WTC11 (cell line): ENCODE results near the gene MGAT2. TPM values are rescaled to one million over a fixed set of nuclear protein-coding genes. Genes with fewer than 3 reads are reported as not detected.
"Not testable (repeated sequence)": the region's sequence is repeated elsewhere in the genome, so short reads cannot be mapped to it uniquely, and the experiment has no call there.

Experiments
- ATAC-seq: fragments of 200-7000 bp; cut with Tn5 transposase; 2 replicates; pipeline ENCODE4 v1.10.0; 2021; ENCODE audit warnings: mild to moderate bottlenecking, moderate library complexity
- CTCF ChIA-PET: fragments of 300-600 bp; sonication (Branson Sonifier 250); formaldehyde crosslinking; loops from one replicate; lab custom pipeline; 2021; ENCODE audit warnings: antibody characterized with exemption; lab: Charles Lee
- POLR2A ChIA-PET: fragments of 350-600 bp; sonication (Branson Sonifier 250); formaldehyde crosslinking; loops from one replicate; lab custom pipeline; 2021; ENCODE audit warnings: antibody characterized with exemption; lab: Charles Lee
- DNase-seq: peaks from one replicate; pipeline ENCODE4 v3.0.0; 2021; ENCODE audit warnings: low spot score
- H3K27ac Mint-ChIP-seq: 2 replicates; pipeline ENCODE4 v1.8.0; 2021; ENCODE audit warnings: mixed read lengths
- H3K27me3 Mint-ChIP-seq: 2 replicates; pipeline ENCODE4 v1.8.0; 2021; ENCODE audit warnings: low read depth, mild to moderate bottlenecking, moderate library complexity, mixed read lengths
- H3K36me3 Mint-ChIP-seq: 2 replicates; pipeline ENCODE4 v1.8.0; 2021; ENCODE audit warnings: mixed read lengths
- H3K4me1 Mint-ChIP-seq: 2 replicates; pipeline ENCODE4 v1.8.0; 2022; ENCODE audit warnings: mixed read lengths
- H3K4me3 Mint-ChIP-seq: 2 replicates; pipeline ENCODE4 v1.8.0; 2021; ENCODE audit warnings: mild to moderate bottlenecking, moderate library complexity, mixed read lengths
- H3K9me3 Mint-ChIP-seq: 2 replicates; pipeline ENCODE4 v1.8.0; 2021; ENCODE audit warnings: mixed read lengths
- ESRRA ChIP-seq: sonication (generic); formaldehyde crosslinking; IDR thresholded peaks from 2 replicates; pipeline ENCODE4 v1.8.1; 2022; ENCODE audit warnings: mild to moderate bottlenecking, missing genetic modification reagents, borderline replicate concordance
- FOXP1 ChIP-seq: sonication (generic); formaldehyde crosslinking; IDR thresholded peaks from 2 replicates; pipeline ENCODE4 v1.8.0; 2022; ENCODE audit warnings: missing genetic modification reagents, mild to moderate bottlenecking, moderate library complexity, borderline replicate concordance
- JAZF1 ChIP-seq: fragments of 250-450 bp; sonication (Bioruptor Pico); IDR thresholded peaks from 2 replicates; pipeline ENCODE4 v1.9.0; 2021; ENCODE audit warnings: moderate library complexity, mild to moderate bottlenecking, inconsistent platforms
- NFATC4 ChIP-seq: fragments of 250-450 bp; sonication (Bioruptor Pico); IDR thresholded peaks from 2 replicates; pipeline ENCODE4 v1.9.0; 2021; ENCODE audit warnings: mild to moderate bottlenecking
- NR1H2 ChIP-seq: sonication (generic); formaldehyde crosslinking; IDR thresholded peaks from 2 replicates; pipeline ENCODE4 v1.9.0; 2021; ENCODE audit warnings: mild to moderate bottlenecking, moderate library complexity, missing genetic modification reagents
- OVOL2 ChIP-seq: fragments of 250-450 bp; sonication (Bioruptor Pico); IDR thresholded peaks from 2 replicates; pipeline ENCODE4 v1.9.0; 2021; ENCODE audit warnings: mild to moderate bottlenecking, borderline replicate concordance
- TCF7 ChIP-seq: sonication (generic); formaldehyde crosslinking; IDR thresholded peaks from 2 replicates; pipeline ENCODE4 v1.8.0; 2022; ENCODE audit warnings: mild to moderate bottlenecking, low read depth, missing genetic modification reagents, moderate library complexity
- TP53 ChIP-seq: sonication (generic); formaldehyde crosslinking; IDR thresholded peaks from 2 replicates; pipeline ENCODE4 v1.8.1; 2023; ENCODE audit warnings: mild to moderate bottlenecking, missing genetic modification reagents
- ZNF121 ChIP-seq: sonication (generic); formaldehyde crosslinking; IDR thresholded peaks from 2 replicates; pipeline ENCODE4 v1.8.0; 2023; ENCODE audit warnings: missing genetic modification reagents
- ZNF396 ChIP-seq: fragments of 250-450 bp; sonication (Bioruptor Pico); IDR thresholded peaks from 2 replicates; pipeline ENCODE4 v1.8.0; 2021; ENCODE audit warnings: mild to moderate bottlenecking, moderate library complexity, borderline replicate concordance
- ZNF423 ChIP-seq: fragments of 250-450 bp; sonication (Bioruptor Pico); IDR thresholded peaks from 2 replicates; pipeline ENCODE4 v2.1.2; 2022; ENCODE audit warnings: mild to moderate bottlenecking, moderate library complexity
- ZNF671 ChIP-seq: fragments of 250-450 bp; sonication (Bioruptor Pico); IDR thresholded peaks from 2 replicates; pipeline ENCODE4 v1.8.0; 2021; ENCODE audit warnings: mild to moderate bottlenecking
- total RNA-seq: library from RNA; stranded (reverse); gene quantifications from 3 replicates; pipeline ENCODE4 v1.2.3, GENCODE V29; 2021
- TF ChIP-seq, protein P1 (sequence below): sonication (generic); formaldehyde crosslinking; IDR thresholded peaks from 2 replicates; pipeline ENCODE4 v1.8.1; 2022; ENCODE audit warnings: low read depth, missing genetic modification reagents, borderline replicate concordance
- TF ChIP-seq, protein P2 (sequence below): sonication (generic); formaldehyde crosslinking; conservative IDR thresholded peaks from 2 replicates; pipeline ENCODE4 v1.8.1; 2023; ENCODE audit warnings: mild to moderate bottlenecking, low read depth, missing genetic modification reagents, moderate library complexity
- TF ChIP-seq, protein P3 (sequence below): fragments of 200-600 bp; IDR thresholded peaks from 2 replicates; pipeline ENCODE4 v1.8.0; 2022; ENCODE audit warnings: antibody characterized with exemption
- TF ChIP-seq, protein P4 (sequence below): fragments of 250-450 bp; sonication (Bioruptor Pico); IDR thresholded peaks from 2 replicates; pipeline ENCODE4 v1.9.0; 2021; ENCODE audit warnings: mild to moderate bottlenecking
- TF ChIP-seq, protein P5 (sequence below): sonication (generic); formaldehyde crosslinking; IDR thresholded peaks from 2 replicates; pipeline ENCODE4 v1.8.1; 2023; ENCODE audit warnings: mild to moderate bottlenecking, missing genetic modification reagents, borderline replicate concordance
- TF ChIP-seq, protein P6 (sequence below): sonication (generic); formaldehyde crosslinking; IDR thresholded peaks from 2 replicates; pipeline ENCODE4 v1.8.1; 2022; ENCODE audit warnings: mild to moderate bottlenecking, missing genetic modification reagents, moderate library complexity, borderline replicate concordance

The MGAT2 gene
- total RNA-seq, 1 experiment from 2014 or later = 25.2 TPM

DNA sequence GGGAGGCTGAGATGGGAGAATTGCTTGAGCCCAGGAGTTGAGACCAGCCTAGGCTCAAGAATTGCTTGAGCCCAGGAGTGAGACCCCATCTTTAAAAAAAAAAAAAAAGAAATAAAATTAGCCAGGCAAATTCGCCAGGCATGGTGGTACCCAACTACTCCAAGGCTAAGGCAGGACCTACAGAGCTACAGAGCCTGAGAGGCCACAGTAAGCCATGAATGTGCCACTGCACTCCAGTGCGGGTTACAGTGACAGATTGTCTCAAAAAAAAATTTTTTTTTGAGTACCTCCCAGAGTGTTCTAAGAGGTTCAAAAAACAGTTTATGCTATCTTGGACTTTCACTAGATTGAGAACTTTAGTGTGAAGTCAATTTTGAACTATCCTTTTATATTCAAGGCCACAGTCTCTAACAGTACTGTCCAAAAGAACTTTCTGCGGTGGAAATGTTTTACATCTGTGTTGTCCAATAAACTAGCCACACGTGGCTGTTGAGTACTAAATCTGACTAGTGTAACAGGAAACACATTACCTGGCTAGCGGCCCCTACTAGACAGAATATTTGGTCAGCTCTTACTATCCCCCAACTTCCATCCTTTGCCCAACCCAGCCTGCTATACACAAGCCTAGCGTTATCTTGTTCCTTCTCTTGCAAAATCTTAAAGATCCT lies 2.6 kb upstream of the MGAT2 start:
- TF ChIP-seq NFATC4 (CRISPR knock-in tag) = no peak
- TF ChIP-seq ESRRA = no peak
- no peak for TF ChIP-seq JAZF1 (CRISPR knock-in tag)
- TF ChIP-seq, protein P1, sequence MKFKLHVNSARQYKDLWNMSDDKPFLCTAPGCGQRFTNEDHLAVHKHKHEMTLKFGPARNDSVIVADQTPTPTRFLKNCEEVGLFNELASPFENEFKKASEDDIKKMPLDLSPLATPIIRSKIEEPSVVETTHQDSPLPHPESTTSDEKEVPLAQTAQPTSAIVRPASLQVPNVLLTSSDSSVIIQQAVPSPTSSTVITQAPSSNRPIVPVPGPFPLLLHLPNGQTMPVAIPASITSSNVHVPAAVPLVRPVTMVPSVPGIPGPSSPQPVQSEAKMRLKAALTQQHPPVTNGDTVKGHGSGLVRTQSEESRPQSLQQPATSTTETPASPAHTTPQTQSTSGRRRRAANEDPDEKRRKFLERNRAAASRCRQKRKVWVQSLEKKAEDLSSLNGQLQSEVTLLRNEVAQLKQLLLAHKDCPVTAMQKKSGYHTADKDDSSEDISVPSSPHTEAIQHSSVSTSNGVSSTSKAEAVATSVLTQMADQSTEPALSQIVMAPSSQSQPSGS (CRISPR knock-in tag) = no peak
- TF ChIP-seq, protein P2, sequence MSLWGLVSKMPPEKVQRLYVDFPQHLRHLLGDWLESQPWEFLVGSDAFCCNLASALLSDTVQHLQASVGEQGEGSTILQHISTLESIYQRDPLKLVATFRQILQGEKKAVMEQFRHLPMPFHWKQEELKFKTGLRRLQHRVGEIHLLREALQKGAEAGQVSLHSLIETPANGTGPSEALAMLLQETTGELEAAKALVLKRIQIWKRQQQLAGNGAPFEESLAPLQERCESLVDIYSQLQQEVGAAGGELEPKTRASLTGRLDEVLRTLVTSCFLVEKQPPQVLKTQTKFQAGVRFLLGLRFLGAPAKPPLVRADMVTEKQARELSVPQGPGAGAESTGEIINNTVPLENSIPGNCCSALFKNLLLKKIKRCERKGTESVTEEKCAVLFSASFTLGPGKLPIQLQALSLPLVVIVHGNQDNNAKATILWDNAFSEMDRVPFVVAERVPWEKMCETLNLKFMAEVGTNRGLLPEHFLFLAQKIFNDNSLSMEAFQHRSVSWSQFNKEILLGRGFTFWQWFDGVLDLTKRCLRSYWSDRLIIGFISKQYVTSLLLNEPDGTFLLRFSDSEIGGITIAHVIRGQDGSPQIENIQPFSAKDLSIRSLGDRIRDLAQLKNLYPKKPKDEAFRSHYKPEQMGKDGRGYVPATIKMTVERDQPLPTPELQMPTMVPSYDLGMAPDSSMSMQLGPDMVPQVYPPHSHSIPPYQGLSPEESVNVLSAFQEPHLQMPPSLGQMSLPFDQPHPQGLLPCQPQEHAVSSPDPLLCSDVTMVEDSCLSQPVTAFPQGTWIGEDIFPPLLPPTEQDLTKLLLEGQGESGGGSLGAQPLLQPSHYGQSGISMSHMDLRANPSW (CRISPR knock-in tag) = no peak
- TF ChIP-seq TP53 (CRISPR knock-in tag) = no peak
- TF ChIP-seq FOXP1 (CRISPR knock-in tag) = no peak
- no peak for TF ChIP-seq ZNF671 (CRISPR knock-in tag)
- TF ChIP-seq TCF7 (CRISPR knock-in tag) = no peak
- TF ChIP-seq, protein P3, sequence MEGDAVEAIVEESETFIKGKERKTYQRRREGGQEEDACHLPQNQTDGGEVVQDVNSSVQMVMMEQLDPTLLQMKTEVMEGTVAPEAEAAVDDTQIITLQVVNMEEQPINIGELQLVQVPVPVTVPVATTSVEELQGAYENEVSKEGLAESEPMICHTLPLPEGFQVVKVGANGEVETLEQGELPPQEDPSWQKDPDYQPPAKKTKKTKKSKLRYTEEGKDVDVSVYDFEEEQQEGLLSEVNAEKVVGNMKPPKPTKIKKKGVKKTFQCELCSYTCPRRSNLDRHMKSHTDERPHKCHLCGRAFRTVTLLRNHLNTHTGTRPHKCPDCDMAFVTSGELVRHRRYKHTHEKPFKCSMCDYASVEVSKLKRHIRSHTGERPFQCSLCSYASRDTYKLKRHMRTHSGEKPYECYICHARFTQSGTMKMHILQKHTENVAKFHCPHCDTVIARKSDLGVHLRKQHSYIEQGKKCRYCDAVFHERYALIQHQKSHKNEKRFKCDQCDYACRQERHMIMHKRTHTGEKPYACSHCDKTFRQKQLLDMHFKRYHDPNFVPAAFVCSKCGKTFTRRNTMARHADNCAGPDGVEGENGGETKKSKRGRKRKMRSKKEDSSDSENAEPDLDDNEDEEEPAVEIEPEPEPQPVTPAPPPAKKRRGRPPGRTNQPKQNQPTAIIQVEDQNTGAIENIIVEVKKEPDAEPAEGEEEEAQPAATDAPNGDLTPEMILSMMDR = no peak
- TF ChIP-seq, protein P4, sequence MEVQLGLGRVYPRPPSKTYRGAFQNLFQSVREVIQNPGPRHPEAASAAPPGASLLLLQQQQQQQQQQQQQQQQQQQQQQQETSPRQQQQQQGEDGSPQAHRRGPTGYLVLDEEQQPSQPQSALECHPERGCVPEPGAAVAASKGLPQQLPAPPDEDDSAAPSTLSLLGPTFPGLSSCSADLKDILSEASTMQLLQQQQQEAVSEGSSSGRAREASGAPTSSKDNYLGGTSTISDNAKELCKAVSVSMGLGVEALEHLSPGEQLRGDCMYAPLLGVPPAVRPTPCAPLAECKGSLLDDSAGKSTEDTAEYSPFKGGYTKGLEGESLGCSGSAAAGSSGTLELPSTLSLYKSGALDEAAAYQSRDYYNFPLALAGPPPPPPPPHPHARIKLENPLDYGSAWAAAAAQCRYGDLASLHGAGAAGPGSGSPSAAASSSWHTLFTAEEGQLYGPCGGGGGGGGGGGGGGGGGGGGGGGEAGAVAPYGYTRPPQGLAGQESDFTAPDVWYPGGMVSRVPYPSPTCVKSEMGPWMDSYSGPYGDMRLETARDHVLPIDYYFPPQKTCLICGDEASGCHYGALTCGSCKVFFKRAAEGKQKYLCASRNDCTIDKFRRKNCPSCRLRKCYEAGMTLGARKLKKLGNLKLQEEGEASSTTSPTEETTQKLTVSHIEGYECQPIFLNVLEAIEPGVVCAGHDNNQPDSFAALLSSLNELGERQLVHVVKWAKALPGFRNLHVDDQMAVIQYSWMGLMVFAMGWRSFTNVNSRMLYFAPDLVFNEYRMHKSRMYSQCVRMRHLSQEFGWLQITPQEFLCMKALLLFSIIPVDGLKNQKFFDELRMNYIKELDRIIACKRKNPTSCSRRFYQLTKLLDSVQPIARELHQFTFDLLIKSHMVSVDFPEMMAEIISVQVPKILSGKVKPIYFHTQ (CRISPR knock-in tag) = no peak
- no peak for TF ChIP-seq ZNF396 (CRISPR knock-in tag)
- no peak for TF ChIP-seq ZNF121 (CRISPR knock-in tag)
- TF ChIP-seq, protein P5, sequence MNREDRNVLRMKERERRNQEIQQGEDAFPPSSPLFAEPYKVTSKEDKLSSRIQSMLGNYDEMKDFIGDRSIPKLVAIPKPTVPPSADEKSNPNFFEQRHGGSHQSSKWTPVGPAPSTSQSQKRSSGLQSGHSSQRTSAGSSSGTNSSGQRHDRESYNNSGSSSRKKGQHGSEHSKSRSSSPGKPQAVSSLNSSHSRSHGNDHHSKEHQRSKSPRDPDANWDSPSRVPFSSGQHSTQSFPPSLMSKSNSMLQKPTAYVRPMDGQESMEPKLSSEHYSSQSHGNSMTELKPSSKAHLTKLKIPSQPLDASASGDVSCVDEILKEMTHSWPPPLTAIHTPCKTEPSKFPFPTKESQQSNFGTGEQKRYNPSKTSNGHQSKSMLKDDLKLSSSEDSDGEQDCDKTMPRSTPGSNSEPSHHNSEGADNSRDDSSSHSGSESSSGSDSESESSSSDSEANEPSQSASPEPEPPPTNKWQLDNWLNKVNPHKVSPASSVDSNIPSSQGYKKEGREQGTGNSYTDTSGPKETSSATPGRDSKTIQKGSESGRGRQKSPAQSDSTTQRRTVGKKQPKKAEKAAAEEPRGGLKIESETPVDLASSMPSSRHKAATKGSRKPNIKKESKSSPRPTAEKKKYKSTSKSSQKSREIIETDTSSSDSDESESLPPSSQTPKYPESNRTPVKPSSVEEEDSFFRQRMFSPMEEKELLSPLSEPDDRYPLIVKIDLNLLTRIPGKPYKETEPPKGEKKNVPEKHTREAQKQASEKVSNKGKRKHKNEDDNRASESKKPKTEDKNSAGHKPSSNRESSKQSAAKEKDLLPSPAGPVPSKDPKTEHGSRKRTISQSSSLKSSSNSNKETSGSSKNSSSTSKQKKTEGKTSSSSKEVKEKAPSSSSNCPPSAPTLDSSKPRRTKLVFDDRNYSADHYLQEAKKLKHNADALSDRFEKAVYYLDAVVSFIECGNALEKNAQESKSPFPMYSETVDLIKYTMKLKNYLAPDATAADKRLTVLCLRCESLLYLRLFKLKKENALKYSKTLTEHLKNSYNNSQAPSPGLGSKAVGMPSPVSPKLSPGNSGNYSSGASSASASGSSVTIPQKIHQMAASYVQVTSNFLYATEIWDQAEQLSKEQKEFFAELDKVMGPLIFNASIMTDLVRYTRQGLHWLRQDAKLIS (CRISPR knock-in tag) = no peak
- no peak for TF ChIP-seq ZNF423 (CRISPR knock-in tag)
- TF ChIP-seq, protein P6, sequence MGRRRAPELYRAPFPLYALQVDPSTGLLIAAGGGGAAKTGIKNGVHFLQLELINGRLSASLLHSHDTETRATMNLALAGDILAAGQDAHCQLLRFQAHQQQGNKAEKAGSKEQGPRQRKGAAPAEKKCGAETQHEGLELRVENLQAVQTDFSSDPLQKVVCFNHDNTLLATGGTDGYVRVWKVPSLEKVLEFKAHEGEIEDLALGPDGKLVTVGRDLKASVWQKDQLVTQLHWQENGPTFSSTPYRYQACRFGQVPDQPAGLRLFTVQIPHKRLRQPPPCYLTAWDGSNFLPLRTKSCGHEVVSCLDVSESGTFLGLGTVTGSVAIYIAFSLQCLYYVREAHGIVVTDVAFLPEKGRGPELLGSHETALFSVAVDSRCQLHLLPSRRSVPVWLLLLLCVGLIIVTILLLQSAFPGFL (CRISPR knock-in tag) = no peak
- TF ChIP-seq NR1H2 (CRISPR knock-in tag) = no peak
- TF ChIP-seq OVOL2 = no peak
- H3K27ac Mint-ChIP-seq = no peak overlapping the region
- CTCF ChIA-PET = no interaction called here

DNA sequence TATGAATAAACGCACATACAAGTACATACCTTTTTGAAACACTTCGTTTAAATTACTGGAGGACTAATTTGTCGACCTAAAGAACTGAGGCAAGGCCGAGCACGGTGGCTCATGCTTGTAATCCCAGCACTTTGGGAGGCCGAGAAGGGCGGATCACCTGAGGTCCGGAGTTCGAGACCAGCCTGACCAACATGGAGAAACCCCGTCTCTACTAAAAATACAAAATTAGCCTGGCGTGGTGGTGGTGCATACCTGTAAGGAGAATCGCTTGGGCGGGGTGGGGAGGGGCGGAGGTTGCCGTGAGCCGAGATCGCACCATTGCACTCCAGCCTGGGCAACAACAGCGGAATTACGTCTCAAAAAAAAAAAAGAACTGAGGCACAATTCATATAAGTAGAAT lies 1.3 kb upstream of the MGAT2 start:
- peak overlapping the region; percentile 98; the same call in 1 of the 2 replicates for H3K27ac Mint-ChIP-seq
- H3K9me3 Mint-ChIP-seq, DNase-seq, H3K27me3 Mint-ChIP-seq, ATAC-seq: not testable (repeated sequence)
- ChIA-PET POLR2A (interaction anchor here (2.6 to 2.9 kb wide), 2 partner anchors 20 to 149 kb away, joined by 21 to 25 read pairs; partner anchors contain the start of genes KLHDC2 and LRR1), CTCF (interaction anchor here (2.0 kb wide), 1 partner anchor 158 kb away, joined by 8 read pairs; no protein-coding TSS in a partner anchor)
- H3K4me3 Mint-ChIP-seq = peak overlapping the region; percentile 98
- H3K36me3 Mint-ChIP-seq = peaks cover 21% of the 10 kb centered on the region
- peaks cover 23% of the 10 kb centered on the region for H3K4me1 Mint-ChIP-seq

More for the DNA sequence above, 2.6 kb upstream of the MGAT2 start:
- Mint-ChIP-seq H3K9me3 (no peaks in the 10 kb centered on the region), H3K4me3 (peak overlapping the region; percentile 98; the same call in 1 of the 2 replicates), H3K36me3 (peaks cover 23% of the 10 kb centered on the region), H3K27me3 (no peaks in the 10 kb centered on the region), H3K4me1 (peaks cover 20% of the 10 kb centered on the region)
- POLR2A ChIA-PET = no interaction called here
- no peak for ATAC-seq
- no peak for DNase-seq
